NCI-H1930 (cell line): ENCODE results near the gene FGF1.

ENCODE experiments used
- DNase-seq, 2 experiments: peaks; one replicate each; lab custom pipeline; 2025; lab: John Stamatoyannopoulos, UW

FGF1 gene

GRCh38 chr5:142642427-142642826, 43.5 kb downstream of the FGF1 start:
- DNase-seq: no peak

- no peak for DNase-seq
These were observed 44.2 kb downstream of the FGF1 start for GRCh38 chr5:142641711-142642110.

GRCh38 chr5:142640316-142641005, 45.4 kb downstream of the FGF1 start:
- no peak for DNase-seq

GRCh38 chr5:142639455-142639854, 46.4 kb downstream of the FGF1 start:
- no peak for DNase-seq

GRCh38 chr5:142637871-142638270, 48.0 kb downstream of the FGF1 start:
- DNase-seq: no peak

GRCh38 chr5:142636698-142637324, 49.1 kb downstream of the FGF1 start:
- no peak for DNase-seq

GRCh38 chr5:142636093-142636492, 49.8 kb downstream of the FGF1 start:
- no peak for DNase-seq

GRCh38 chr5:142634216-142635011, 51.5 kb downstream of the FGF1 start:
- DNase-seq: no peak

GRCh38 chr5:142630927-142631539, 54.9 kb downstream of the FGF1 start:
- DNase-seq: no peak

GRCh38 chr5:142627383-142628217, 58.3 kb downstream of the FGF1 start:
- no peak for DNase-seq

- DNase-seq: no peak
These were observed 59.1 kb downstream of the FGF1 start for GRCh38 chr5:142626786-142627185.

- DNase-seq: no peak
These were observed 59.8 kb downstream of the FGF1 start for GRCh38 chr5:142626099-142626498.

- DNase-seq: no peak
These were observed 64.7 kb downstream of the FGF1 start for GRCh38 chr5:142621227-142621626.

GRCh38 chr5:142619815-142620214, 66.1 kb downstream of the FGF1 start:
- DNase-seq: no peak

- DNase-seq: no peak
These were observed 67.8 kb downstream of the FGF1 start for GRCh38 chr5:142618130-142618523.

GRCh38 chr5:142617416-142618129, 68.3 kb downstream of the FGF1 start:
- no peak for DNase-seq

GRCh38 chr5:142615948-142616347, 69.9 kb downstream of the FGF1 start:
- DNase-seq: no peak

- DNase-seq: no peak
These were observed 71.8 kb downstream of the FGF1 start for GRCh38 chr5:142614054-142614453.

- no peak for DNase-seq
These were observed 72.6 kb downstream of the FGF1 start for GRCh38 chr5:142613271-142613671.

GRCh38 chr5:142612494-142613270, 73.2 kb downstream of the FGF1 start:
- no peak for DNase-seq
